Dedifferentiated amniotic fluid mesenchymal stem cell (primary cell): Measurements from ENCODE around the gene ANGPTL2.
"Not testable (repeated sequence)": the region's sequence is repeated elsewhere in the genome, so short reads cannot be mapped to it uniquely, and the experiment has no call there.

Source experiments
- DNase-seq: peaks from one replicate; pipeline ENCODE4 v3.0.0-alpha.2; 2016; ENCODE audit errors: extremely low spot score

The ANGPTL2 gene

GRCh38 chr9:127122176-127123063, at the start of gene ANGPTL2:
Gene ANGPTL2, minus strand, starts transcription at chr9:127122635. Its CDS starts 13,904 bp downstream, at chr9:127108731.
- DNase-seq: peak; percentile 97

DNA sequence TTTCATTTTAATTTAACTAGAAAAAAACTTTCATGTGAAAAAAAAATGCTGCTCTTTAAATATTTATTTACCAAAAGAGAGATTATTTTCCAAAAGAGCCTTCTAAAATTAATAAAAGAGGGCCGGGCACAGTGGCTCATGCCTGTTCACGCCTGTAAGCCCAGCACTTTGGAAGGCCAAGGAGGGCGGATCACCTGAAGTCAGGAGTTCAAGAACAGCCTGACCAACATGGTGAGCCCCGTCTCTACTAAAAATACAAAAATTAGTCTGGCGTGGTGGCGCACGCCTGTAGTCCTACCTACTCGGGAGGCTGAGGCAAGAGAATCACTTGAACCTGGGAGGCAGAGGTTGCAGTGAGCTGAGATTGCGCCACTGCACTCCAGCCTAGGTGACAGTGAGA, 48.9 kb upstream of the ANGPTL2 start:
- not testable (repeated sequence) for DNase-seq

DNA sequence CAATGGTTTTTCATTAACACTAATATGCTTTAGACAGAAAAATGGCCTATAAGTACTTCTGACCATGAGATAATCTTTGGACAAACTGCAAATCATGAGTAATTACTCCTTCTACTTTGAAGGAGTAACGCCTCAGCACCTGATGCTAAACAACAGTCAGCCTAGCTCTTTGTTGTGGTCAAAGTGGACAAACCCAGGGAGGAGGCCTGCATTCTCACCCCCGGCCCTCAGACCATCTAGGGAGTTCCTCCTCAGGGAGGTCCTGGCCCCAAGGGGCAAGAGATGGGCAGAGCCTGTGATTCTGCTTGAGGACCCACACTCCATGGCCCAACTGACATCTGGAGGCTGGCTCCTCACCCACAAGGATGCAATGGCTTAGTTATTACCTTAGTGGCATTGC, 48.2 kb upstream of the ANGPTL2 start:
- DNase-seq: no peak

- no peak for DNase-seq
Measured at GRCh38 chr9:127170103-127170502, 47.7 kb upstream of the ANGPTL2 start.

GRCh38 chr9:127169575-127169883, 47.1 kb upstream of the ANGPTL2 start:
- no peak for DNase-seq

- DNase-seq: no peak
Measured at GRCh38 chr9:127168756-127169574, 46.5 kb upstream of the ANGPTL2 start.

- no peak for DNase-seq
Measured at GRCh38 chr9:127167560-127168326, 45.3 kb upstream of the ANGPTL2 start.

DNA sequence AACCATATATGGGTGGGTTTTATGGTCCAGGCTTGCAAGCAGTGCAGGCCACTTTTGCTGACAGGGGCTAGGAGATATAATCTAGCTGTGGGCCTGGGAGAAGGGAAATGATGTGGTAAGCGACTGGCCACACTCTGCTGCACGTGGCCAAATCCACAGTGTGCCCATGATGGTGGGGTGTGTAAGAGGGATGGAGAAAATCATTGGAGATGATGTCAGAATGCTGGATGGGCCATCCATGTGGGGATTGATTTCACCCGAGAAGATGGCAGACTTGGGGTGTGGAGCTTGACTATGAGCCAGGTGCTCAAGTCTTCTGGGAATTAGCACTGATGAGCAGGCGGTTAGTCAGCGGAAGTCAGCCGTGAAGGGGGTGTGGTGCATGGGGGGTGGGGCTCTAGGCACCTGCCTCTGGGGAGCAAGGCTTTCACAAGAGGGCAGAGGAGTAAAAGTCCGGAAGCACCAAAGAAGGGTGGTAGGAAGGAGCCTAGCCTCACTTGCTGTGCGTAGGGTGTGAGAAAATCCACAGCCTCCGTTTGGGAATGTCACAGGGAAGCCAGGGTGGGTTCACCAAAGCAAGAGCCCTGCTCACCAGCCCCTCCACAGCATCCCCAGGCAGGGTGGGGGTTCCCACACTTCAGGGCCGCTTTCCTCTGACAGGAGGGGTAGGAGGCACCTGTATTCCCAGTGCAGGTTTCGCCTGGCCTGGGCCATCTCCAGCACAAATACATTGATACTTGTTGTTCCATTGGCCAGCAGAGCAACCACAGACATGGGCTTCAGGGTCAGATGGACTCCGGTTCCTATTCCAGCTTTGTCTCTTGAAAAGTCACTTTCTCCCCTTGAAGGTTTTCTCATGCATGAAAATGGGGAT, 44.5 kb upstream of the ANGPTL2 start:
- DNase-seq: no peak

GRCh38 chr9:127166111-127166510, 43.7 kb upstream of the ANGPTL2 start:
- no peak for DNase-seq

DNA sequence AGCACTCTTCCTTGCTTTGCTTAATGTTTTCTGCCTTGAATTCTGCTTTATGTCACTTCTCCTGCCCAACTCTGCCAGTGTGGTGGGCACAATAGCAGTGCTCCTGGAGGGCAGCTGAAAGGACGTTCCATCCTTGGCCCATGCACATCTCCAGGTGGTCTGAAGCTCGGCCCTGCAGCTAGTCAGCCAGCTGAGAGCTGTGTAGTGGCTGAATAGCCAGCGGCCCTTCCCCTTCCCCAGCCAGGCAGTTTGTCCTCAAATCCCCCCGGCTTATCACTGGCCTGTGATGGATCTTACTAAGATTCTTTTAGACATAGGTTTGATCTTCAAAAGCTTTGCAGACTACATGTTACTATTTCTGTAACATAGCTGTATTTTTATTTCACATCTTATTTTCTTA, 42.7 kb upstream of the ANGPTL2 start:
- DNase-seq: no peak

- DNase-seq: no peak
Measured at GRCh38 chr9:127163409-127163808, 41.0 kb upstream of the ANGPTL2 start.

GRCh38 chr9:127162864-127163365, 40.5 kb upstream of the ANGPTL2 start:
- no peak for DNase-seq

- DNase-seq: no peak
Measured at GRCh38 chr9:127162046-127162863, 39.8 kb upstream of the ANGPTL2 start.

DNA sequence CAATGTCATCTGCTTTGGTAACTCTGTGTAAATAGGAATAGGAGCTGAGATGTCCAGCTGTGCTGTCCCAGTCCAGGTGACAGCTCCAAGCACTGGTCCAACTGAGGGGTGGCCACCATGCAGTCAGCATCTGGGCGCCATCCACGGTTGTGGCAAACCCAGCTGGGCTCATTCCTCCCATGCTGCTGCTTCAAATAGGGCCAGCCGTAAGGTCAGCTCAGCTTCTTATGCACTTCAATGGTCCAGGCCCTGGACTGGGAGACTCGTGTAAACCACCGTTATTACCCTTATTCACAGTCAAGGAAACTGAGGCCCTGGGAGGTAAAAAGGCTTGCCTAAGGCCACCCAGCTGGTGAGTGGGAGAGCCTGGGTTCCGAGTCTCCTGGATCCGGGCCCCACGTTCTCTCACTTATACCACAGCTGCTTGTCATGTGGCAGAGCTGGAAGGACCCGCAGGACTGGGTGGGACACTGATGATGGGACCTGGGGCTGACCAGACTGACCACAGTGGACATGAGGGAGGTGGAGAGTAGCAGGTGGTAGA, 38.7 kb upstream of the ANGPTL2 start:
- no peak for DNase-seq

DNA sequence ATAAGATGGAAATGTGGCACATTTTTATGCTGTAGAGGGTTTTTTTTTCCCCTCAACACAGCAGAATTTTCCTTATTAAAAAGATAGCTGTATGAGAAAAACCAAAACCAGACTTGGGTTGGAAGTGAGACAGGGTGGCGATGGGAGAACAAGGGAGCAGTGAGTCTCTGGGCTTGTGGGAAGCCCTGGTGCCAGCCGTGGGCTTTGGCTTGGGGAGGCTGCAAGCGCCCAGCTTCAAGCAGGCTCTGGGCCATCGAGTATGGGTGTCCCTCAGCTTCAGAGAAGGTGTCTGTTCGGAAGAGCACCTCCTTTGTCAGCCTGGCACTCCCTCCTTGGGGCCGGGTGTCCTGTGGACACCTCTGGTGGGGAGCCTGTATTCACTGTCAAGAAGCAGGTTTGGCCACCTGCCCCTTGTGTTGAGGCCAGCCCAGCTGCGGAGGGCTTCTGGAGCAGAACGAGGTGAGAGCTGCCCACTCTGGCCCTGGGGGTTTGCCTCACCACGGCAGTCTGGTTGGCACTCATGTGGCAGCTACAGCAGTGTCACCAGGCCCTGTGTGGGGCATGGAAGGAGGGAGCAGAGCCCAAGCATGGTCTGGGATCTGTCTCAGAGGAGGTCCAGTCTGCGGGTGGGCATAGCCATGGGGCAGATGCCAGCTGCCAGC, 37.6 kb upstream of the ANGPTL2 start:
- no peak for DNase-seq

DNA sequence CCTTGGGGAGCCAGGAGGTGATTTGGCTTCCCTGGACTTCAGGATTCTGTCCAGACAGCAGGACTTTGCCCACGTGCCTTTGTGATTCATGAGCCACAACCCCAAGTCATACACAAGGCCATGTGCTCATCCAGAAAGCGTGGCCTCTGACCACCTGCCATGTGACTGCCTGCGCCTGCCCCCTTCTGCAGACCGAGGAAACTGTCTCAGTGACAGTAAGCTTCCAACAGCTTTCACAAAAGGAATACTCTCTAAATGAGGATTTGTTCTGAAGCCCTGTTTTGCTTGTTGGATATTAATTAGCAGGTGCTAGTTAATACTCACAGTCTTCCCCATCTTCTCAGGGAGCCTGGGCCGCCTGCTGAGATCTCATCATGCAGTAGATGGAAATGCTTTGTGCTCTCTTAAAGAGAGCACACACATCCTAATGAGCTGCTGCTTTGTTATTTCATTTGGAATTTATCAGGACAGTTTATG, 36.9 kb upstream of the ANGPTL2 start:
- peak; percentile 28 for DNase-seq

GRCh38 chr9:127158786-127159324, 36.4 kb upstream of the ANGPTL2 start:
- DNase-seq: no peak

DNA sequence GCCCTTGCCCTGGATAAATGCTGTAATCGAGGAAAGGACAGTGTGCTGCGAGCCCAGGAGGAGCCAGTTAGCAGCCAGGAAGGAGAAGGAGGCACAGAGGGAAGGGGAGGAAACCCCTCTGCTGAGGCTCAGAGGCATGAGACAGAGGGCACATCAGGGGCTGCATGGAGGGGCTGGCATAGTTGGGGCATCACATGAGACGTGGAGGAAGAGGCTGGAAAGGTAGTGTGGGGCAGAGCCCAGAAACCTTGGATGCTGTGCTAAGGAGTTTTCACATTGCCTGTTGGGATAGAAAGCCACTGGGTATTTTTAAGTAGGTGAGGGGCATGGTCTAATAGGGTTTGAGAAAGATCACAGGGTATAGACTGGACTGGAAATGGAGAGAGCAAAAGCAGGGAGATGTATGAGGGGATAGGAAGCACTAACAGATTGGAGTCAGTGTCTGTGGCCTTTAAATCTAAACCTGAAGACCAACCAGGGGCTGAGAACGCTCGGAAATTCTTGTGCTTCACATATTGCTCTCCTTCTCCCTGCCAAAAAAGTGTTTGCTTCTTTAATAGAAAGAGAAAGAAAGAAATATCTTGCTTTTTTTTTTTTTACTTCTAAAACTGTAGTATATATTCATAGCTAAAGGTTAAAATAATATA, 33.0 kb upstream of the ANGPTL2 start:
- no peak for DNase-seq
